Peyer's patch (tissue), 4 donors: ENCODE measurements around the gene BCR.

Experiments
- CTCF ChIP-seq, 6 experiments: fragments of 450-650 bp in 4 of 6; fragments of 200-600 bp in 2 of 6; sonication (generic) in 1 of 6; IDR thresholded peaks; one replicate each; pipeline ENCODE4 v1.5.1; 2017 to 2019; ENCODE audit warnings: antibody characterized with exemption in 6 of 6, mild to moderate bottlenecking in 3 of 6, moderate library complexity in 1 of 6
- POLR2A ChIP-seq, 2 donors: fragments of 450-650 bp; IDR thresholded peaks; one replicate each; pipeline ENCODE4 v1.5.1; 2017; ENCODE audit warnings: antibody characterized with exemption in 2 of 2, mild to moderate bottlenecking in 2 of 2, moderate library complexity in 2 of 2

- TF ChIP-seq CTCF (IDR thresholded peaks at IDR 0.05) (no peak), POLR2A (IDR thresholded peaks at IDR 0.05) (no peak)
These were observed 58.4 kb downstream of the BCR start for GRCh38 chr22:23238707-23239106.
